Ascending aorta (tissue), 2 donors: ENCODE measurements around the gene CTU1. TPM values are rescaled to one million over a fixed set of nuclear protein-coding genes. Genes with fewer than 3 reads are reported as not detected.
A peak's percentile ranks its signal among the peaks of the same experiment; 100 is the strongest.

ENCODE experiments used
- DNase-seq, 2 donors: peaks; one replicate each; pipeline ENCODE4 v3.0.0-alpha.2; 2019; ENCODE audit warnings: low spot score in 2 of 2
- H3K27ac ChIP-seq, 2 donors: fragments of 200-600 bp; sonication (generic); one replicate each; pipeline ENCODE4 v1.5.1; 2016 to 2017; ENCODE audit warnings: mild to moderate bottlenecking in 1 of 2
- H3K27me3 ChIP-seq: fragments of 200-600 bp; sonication (generic); one replicate; pipeline ENCODE4 v1.5.1; 2017
- H3K36me3 ChIP-seq, 2 donors: fragments of 200-600 bp; sonication (generic); one replicate each; pipeline ENCODE4 v1.5.1; 2016
- H3K4me1 ChIP-seq, 2 donors: fragments of 200-600 bp; sonication (generic); one replicate each; pipeline ENCODE4 v1.5.1; 2016 to 2017; ENCODE audit warnings: mild to moderate bottlenecking in 1 of 2
- H3K4me3 ChIP-seq, 2 donors: fragments of 200-600 bp; sonication (generic); one replicate each; pipeline ENCODE4 v1.5.1; 2016 to 2017; ENCODE audit warnings: mild to moderate bottlenecking in 1 of 2
- H3K9me3 ChIP-seq, 2 donors: fragments of 200-600 bp; sonication (generic); one replicate each; pipeline ENCODE4 v1.5.1; 2016
- CTCF ChIP-seq, 3 experiments: fragments of 200-600 bp in 2 of 3; fragments of 450-650 bp in 1 of 3; sonication (generic) in 2 of 3; IDR thresholded peaks; one replicate each; pipeline ENCODE4 v1.5.1; 2016 to 2019; ENCODE audit warnings: antibody characterized with exemption in 3 of 3, mild to moderate bottlenecking in 1 of 3, moderate library complexity in 1 of 3
- intact Hi-C: fragments of 100-400 bp; cut with DNase I; formaldehyde crosslinking; loops from one replicate; pipeline ENCODE4 v1.15.1; 2023
- total RNA-seq: library from RNA; depleted of rRNA; stranded (reverse); fragments of >200 nt; gene quantifications from one replicate; pipeline ENCODE4 v1.1.0, GENCODE V29; 2016

The CTU1 gene
- 8.9 TPM for total RNA-seq

DNA sequence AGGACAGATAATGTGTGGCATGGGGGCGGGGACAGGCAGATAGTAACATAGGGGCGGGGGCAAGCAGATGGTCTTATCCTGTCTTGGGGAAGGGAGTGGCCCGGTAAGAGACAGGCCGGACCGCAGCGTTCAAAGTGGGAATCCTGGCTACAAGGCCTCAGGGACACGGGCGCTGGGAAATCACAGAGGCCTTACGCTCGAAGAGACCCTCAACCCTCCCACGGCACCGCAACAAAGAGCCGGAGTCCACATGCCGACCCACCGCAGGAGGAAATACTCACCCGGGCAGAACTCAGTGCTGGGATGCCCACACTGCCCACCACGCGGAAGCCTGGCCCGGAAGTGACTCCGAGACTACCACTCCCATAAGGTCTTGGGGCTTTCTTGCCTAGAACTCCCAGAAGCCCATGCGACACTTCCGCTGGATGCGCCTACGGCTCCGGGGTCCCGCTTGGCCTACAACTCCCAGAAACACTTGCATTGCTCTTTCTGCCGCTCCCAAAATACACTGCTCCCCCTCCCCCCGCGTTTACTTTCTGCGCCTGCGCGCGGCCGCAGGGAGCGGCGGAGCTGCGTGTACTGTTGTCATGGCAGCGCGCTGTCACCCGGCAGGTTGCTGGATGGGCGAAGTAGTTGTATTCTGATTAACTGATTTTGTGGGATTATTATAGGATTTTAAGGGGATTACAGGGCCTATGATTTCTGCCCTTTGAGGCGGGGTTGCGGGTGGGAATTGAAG lies at the start of gene CTU1:
Gene CTU1, minus strand, starts transcription at position 344 of the 739 bp plus-strand sequence. CDS start 3,840 bp downstream, outside the sequence.
- no peaks in the 10 kb centered on the region for H3K27me3 ChIP-seq
- peak within 1 kb of the TSS; percentile 37 to 45 for H3K27ac ChIP-seq
- peak within 1 kb of the TSS; percentile 69 to 74 for H3K4me3 ChIP-seq
- H3K4me1 ChIP-seq = peaks cover 6 to 9% of the 10 kb centered on the region in 2 donors
- peak; percentile 98 to 100 for DNase-seq
- H3K36me3 ChIP-seq = peaks cover 5 to 12% of the 10 kb centered on the region in 2 donors
- intact Hi-C loops = loop anchor here (1.0 to 10.0 kb wide), 8 partner anchors 233 to 731 kb away; partner anchors contain the start of genes CLDND2, ETFB, JOSD2 and NR1H2
- no peaks in the 10 kb centered on the region for H3K9me3 ChIP-seq
- peak in 1 of 3 experiments; percentile 50 for TF ChIP-seq CTCF (IDR thresholded peaks at IDR 0.05)

GRCh38 chr19:51157265-51157664 lies 49.1 kb upstream of the CTU1 start:
- Histone ChIP-seq H3K27me3 (no peaks in the 10 kb centered on the region), H3K9me3 (no peaks in the 10 kb centered on the region), H3K36me3 (no peaks in the 10 kb centered on the region), H3K4me1 (no peaks in the 10 kb centered on the region), H3K27ac (no peak overlapping the region), H3K4me3 (no peak overlapping the region)
- intact Hi-C loops = no loop called here
- DNase-seq = no peak
- no peak for TF ChIP-seq CTCF (IDR thresholded peaks at IDR 0.05)

- no peaks in the 10 kb centered on the region for H3K27me3 ChIP-seq
- no peaks in the 10 kb centered on the region for H3K36me3 ChIP-seq
- no peak overlapping the region for H3K4me3 ChIP-seq
- intact Hi-C loops = no loop called here
- no peaks in the 10 kb centered on the region for H3K9me3 ChIP-seq
- DNase-seq = no peak
- no peak overlapping the region for H3K27ac ChIP-seq
- no peak for TF ChIP-seq CTCF (IDR thresholded peaks at IDR 0.05)
- no peaks in the 10 kb centered on the region for H3K4me1 ChIP-seq
Observed at GRCh38 chr19:51156710-51157109, 48.5 kb upstream of the CTU1 start.

- DNase-seq = no peak
- no peaks in the 10 kb centered on the region for H3K9me3 ChIP-seq
Observed at GRCh38 chr19:51150627-51151026, 42.4 kb upstream of the CTU1 start.

DNA sequence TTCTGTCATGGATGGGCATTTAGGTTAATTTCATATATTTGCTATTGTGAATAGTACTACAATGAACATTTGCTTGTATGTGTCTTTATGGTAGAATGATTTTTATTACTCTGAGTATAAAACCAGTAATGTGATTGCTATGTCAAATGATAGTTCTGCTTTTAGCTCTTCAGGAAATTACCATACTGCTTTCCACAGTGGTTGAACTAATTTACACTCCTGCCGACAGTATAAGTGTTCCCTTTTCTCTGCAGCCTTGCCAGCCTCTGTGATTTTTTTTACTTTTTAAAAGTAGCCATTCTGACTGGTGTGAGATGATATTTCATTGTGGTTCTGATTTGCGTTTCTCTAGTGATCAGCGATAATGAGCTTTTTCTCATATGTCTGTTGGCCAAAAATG lies 40.4 kb upstream of the CTU1 start:
- Histone ChIP-seq H3K4me3 (no peak overlapping the region), H3K27me3 (no peaks in the 10 kb centered on the region), H3K36me3 (no peaks in the 10 kb centered on the region), H3K27ac (no peak overlapping the region), H3K9me3 (no peaks in the 10 kb centered on the region), H3K4me1 (no peaks in the 10 kb centered on the region)
- intact Hi-C loops = no loop called here
- no peak for DNase-seq
- TF ChIP-seq CTCF (IDR thresholded peaks at IDR 0.05) = no peak

More at GRCh38 chr19:51150627-51151026, 42.4 kb upstream of the CTU1 start:
- intact Hi-C loops = no loop called here
- no peak for TF ChIP-seq CTCF (IDR thresholded peaks at IDR 0.05)
- Histone ChIP-seq H3K27me3 (no peaks in the 10 kb centered on the region), H3K27ac (no peak overlapping the region), H3K4me1 (no peaks in the 10 kb centered on the region), H3K36me3 (no peaks in the 10 kb centered on the region), H3K4me3 (no peak overlapping the region)
